Aorta (tissue), 5 donors: ENCODE data around the gene DNMBP. TPM values are rescaled to one million over a fixed set of nuclear protein-coding genes. Genes with fewer than 3 reads are reported as not detected.
A peak's percentile ranks its signal among the peaks of the same experiment; 100 is the strongest.

Experiments
- ATAC-seq: fragments of 200-7000 bp; cut with Tn5 transposase; one replicate; pipeline ENCODE4 v1.9.1; 2022; ENCODE audit warnings: moderate library complexity; ENCODE audit not compliant: low FRiP score
- DNase-seq, 2 donors: peaks; one replicate each; pipeline ENCODE4 v3.0.0-alpha.2; 2020
- H3K27ac ChIP-seq, 2 donors: one replicate each; pipeline ENCODE4 v1.5.1; 2013; ENCODE audit warnings: low read length in 2 of 2, mild to moderate bottlenecking in 2 of 2, moderate library complexity in 2 of 2, control low read depth in 1 of 2, inconsistent platforms in 1 of 2, low read depth in 1 of 2
- H3K27me3 ChIP-seq, 2 donors: one replicate each; pipeline ENCODE4 v1.6.1; 2013; ENCODE audit warnings: control low read depth in 1 of 2, low read length in 1 of 2, mild to moderate bottlenecking in 1 of 2, moderate library complexity in 1 of 2; ENCODE audit not compliant: insufficient read depth in 2 of 2, control insufficient read depth in 1 of 2
- H3K36me3 ChIP-seq, 2 donors: one replicate each; pipeline ENCODE4 v1.6.1; 2013; ENCODE audit warnings: control low read depth in 1 of 2, low read length in 1 of 2, mild to moderate bottlenecking in 1 of 2; ENCODE audit not compliant: insufficient read depth in 2 of 2, control insufficient read depth in 1 of 2
- H3K4me1 ChIP-seq, 2 donors: one replicate each; pipeline ENCODE4 v1.6.1; 2013; ENCODE audit warnings: low read length in 2 of 2, control low read depth in 1 of 2, mild to moderate bottlenecking in 1 of 2, moderate library complexity in 1 of 2; ENCODE audit not compliant: insufficient read depth in 2 of 2, control insufficient read depth in 1 of 2
- H3K4me3 ChIP-seq, 2 donors: one replicate each; pipeline ENCODE4 v1.5.1; 2013; ENCODE audit warnings: low read length in 2 of 2, control low read depth in 1 of 2, mild to moderate bottlenecking in 1 of 2
- H3K9me3 ChIP-seq: one replicate; pipeline ENCODE4 v1.6.1; 2013; ENCODE audit warnings: mild to moderate bottlenecking, low read length; ENCODE audit not compliant: control insufficient read depth
- WGBS, 2 donors: extraction: QIAGEN DNeasy Blood & Tissue Kit; methylation state at CpG; one replicate each; pipeline ENCODE4 v1.1.7; 2013; 5-methylcytosine and 5-hydroxymethylcytosine counted together
- intact Hi-C, 2 donors: fragments of 100-400 bp; cut with DNase I; formaldehyde crosslinking; loops; one replicate each; pipeline versions ENCODE4 v1.14.2 to v1.15.0; 2022
- polyA plus RNA-seq, 2 donors: library from polyadenylated mRNA; stranded (reverse); fragments of 200-250 nt; gene quantifications; one replicate each; pipeline ENCODE4 v1.2.3, GENCODE V29; 2013
- total RNA-seq, 2 donors: library from RNA; stranded (reverse); fragmentation: NEBNext Ultra II Directional; extraction: Animal tissue kit (Norgen Biotek cat#: 25700); gene quantifications; one replicate each; pipeline ENCODE4 v1.2.1, GENCODE V29; 2021
- donor health status: healthy with polysubstance abuse.
- donor health status: Bipolar disorder and iron deficiency.
- donor health status: DM: no; HTN: no; CAD: no.
- donor health status: DM: no; HTN: no; CAD: no.
- donor health status: DM: yes; HTN: yes; CAD: no.

The DNMBP gene
- total and polyA plus RNA-seq, 4 donors = 5.5 to 23.9 (median 11.1) TPM

DNA sequence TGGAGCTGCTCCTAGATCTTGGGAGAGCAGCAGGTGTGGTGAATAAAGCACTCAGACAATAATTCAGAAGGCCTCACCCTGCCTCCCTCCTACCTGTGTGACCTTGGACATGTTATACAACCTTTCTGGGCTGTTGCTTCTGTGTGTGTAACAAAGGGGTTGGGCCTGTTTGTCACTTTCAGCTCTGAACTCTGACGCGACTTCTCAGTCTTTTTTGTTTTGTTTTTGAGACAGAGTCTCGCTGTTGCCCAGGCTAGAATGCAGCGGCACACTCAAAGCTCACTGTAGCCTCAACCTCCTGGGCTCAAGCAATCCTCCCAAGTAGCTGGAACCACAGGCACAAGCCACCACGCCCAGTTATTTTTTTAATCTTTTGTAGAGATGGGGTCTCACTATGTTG, 89.3 kb downstream of the DNMBP start:
- no peak overlapping the region for H3K4me3 ChIP-seq
- H3K27ac ChIP-seq = no peak overlapping the region
- no peaks in the 10 kb centered on the region for H3K27me3 ChIP-seq
- WGBS, 2 donors = 88 to 95% methylated on average over 5 of the region's 5 CpGs
- ATAC-seq = no peak
- H3K4me1 ChIP-seq = no peaks in the 10 kb centered on the region
- intact Hi-C loops = no loop called here
- H3K36me3 ChIP-seq = no peaks in the 10 kb centered on the region
- no peaks in the 10 kb centered on the region for H3K9me3 ChIP-seq
- DNase-seq = no peak

DNA sequence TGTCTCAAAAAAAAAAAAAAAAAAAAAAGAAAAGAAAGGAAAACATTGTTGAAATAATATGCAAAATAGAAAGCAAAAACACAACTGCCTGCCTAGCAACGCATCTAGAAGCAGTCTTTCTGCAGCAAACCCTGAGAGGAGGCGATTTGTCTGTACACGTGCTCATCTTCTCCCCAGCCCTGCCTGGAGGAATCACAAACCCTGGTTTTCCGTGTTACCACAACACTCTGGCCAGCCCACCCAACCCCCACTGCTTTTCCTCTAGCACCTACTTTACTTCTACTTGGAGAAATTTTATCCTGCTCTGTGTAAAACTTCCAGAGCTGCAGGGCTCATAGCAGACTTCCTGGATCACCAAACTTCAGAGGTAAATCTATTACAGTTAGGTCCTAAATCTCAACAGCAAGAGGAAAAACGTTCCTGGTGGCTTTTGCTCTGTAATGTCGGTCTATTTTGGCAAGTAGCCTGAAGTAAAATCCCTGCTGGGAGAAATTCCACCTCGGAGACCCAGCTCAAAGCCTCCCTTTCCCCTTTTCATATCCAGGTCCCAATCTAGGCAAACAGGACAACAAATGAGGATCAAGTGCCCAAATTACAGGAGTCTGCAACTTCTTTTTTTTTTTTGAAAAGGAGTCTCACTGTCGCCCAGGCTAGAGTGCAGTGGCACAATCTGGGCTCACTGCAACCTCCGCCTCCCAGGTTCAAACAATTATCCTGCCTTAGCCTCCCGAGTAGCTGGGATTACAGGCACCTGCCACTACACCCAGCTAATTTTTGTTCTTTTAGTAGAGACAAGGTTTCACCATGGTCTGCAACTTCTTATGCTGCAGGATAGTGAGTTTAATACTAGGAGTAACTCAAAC, 91.6 kb downstream of the DNMBP start:
- no peaks in the 10 kb centered on the region for H3K27me3 ChIP-seq
- peak overlapping the region in 1 of 2 donors; percentile 12 for H3K27ac ChIP-seq
- no peaks in the 10 kb centered on the region for H3K4me1 ChIP-seq
- H3K9me3 ChIP-seq = no peaks in the 10 kb centered on the region
- intact Hi-C loops = loop anchor here in 1 of 2 donors (10.0 kb wide), 1 partner anchor 87 kb away; the partner anchor contains the start of gene DNMBP
- 5 to 6% methylated on average over 10 of the region's 10 CpGs for WGBS, 2 donors
- peak overlapping the region; percentile 10 to 21 for H3K4me3 ChIP-seq
- H3K36me3 ChIP-seq = no peaks in the 10 kb centered on the region
- peak; percentile 51 to 79 for DNase-seq
- ATAC-seq = peak; percentile 48

DNA sequence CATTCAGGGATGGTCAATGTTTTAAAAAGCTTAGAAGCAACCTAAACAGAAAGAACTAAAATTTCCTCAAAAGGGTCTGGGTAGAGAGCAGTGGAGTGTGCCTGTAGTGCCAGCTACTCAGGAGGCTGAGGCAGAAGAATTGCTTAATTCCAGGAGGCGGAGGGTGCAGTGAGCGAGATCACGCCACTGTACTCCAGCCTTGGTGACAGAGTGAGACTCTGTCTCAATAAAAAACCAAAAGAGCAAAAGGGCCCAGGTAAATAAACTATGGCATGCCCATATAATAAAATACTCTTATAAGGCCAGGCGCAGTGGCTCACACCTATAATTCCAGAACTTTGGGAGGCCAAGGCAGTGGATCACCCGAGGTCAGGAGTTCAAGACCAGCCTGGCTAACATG, 93.0 kb downstream of the DNMBP start:
- Histone ChIP-seq H3K36me3 (no peaks in the 10 kb centered on the region), H3K4me3 (no peak overlapping the region), H3K4me1 (peaks cover 0 to 8% of the 10 kb centered on the region in 2 donors), H3K27ac (no peak overlapping the region), H3K9me3 (no peaks in the 10 kb centered on the region), H3K27me3 (no peaks in the 10 kb centered on the region)
- intact Hi-C loops = loop anchor here in 1 of 2 donors (10.0 kb wide), 1 partner anchor 88 kb away; the partner anchor contains the start of gene DNMBP
- no peak for DNase-seq
- no peak for ATAC-seq
- WGBS, 2 donors = 95 to 96% methylated on average over 5 of the region's 5 CpGs

DNA sequence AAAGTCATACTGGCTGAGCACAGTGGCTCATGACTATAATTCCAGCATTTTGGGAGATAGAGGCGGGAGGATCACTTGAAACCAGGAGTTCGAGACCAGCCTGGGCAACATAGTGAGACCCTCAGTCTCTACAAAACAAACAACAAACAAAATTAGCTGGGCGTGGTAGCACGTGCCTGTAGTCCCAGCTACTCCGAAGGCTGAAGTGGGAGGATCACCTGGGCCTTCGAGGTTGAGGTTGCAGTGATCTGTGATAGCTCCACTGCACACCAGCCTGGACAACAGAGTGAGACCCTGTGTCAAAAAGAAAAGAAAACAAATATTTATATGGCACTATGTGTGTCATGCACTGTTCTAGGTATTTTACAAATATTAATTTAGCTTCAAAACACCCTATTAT, 94.3 kb downstream of the DNMBP start:
- DNase-seq (no peak), ATAC-seq (no peak)
- Histone ChIP-seq H3K4me1 (peaks cover 0 to 8% of the 10 kb centered on the region in 2 donors), H3K27me3 (no peaks in the 10 kb centered on the region), H3K27ac (no peak overlapping the region), H3K9me3 (no peaks in the 10 kb centered on the region), H3K4me3 (no peak overlapping the region), H3K36me3 (no peaks in the 10 kb centered on the region)
- WGBS, 2 donors = 97 to 98% methylated on average over 6 of the region's 6 CpGs
- intact Hi-C loops = loop anchor here in 1 of 2 donors (10.0 kb wide), 1 partner anchor 89 kb away; the partner anchor contains the start of gene DNMBP

DNA sequence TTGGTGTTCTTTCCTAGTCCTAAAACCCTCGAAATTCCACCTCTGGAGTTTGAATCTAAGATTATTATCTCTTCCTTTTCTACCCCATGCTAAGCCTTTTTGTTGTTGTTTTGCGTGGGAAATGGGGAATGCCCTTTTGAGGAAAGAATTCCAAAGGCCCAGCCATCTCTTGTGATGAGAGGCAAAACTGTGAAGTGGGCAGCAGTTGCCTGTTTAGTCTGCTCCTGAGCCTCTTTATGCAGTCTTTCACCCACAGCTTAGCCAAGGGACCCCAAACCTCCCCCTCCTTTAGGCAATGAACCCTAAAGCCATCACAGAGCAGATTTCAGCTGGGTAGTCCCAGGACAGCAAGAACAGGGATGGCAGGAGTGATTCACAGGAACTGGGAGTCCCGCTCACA, 95.5 kb downstream of the DNMBP start:
- no peaks in the 10 kb centered on the region for H3K36me3 ChIP-seq
- ATAC-seq (no peak), DNase-seq (no peak)
- peaks cover 0 to 8% of the 10 kb centered on the region in 2 donors for H3K4me1 ChIP-seq
- no peak overlapping the region for H3K27ac ChIP-seq
- H3K9me3 ChIP-seq = no peaks in the 10 kb centered on the region
- intact Hi-C loops = loop anchor here in 1 of 2 donors (10.0 kb wide), 1 partner anchor 91 kb away; the partner anchor contains the start of gene DNMBP
- no peaks in the 10 kb centered on the region for H3K27me3 ChIP-seq
- 74 to 76% methylated on average over 3 of the region's 3 CpGs for WGBS, 2 donors
- H3K4me3 ChIP-seq = no peak overlapping the region

DNA sequence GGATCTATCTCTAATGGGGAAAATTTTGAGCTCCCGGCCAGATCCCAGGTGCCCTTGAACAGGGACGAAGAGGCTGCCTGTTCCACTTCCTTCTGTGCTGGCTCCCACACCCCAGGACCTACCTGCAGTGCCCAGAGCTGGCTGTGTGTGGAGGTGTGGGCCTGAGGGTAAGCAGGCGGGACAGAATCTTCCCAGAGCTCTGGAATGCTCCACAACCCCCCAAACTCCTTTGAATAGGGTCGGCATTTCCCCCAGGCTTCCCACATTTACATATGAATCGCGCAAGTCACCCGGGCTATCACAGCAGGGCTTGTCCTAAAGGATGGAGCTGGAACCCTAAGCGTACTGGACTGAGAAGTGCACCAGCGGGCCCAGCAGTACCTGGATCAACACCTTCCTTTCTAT, 95.9 kb downstream of the DNMBP start:
- H3K4me3 ChIP-seq = no peak overlapping the region
- no peak for ATAC-seq
- intact Hi-C loops = loop anchor here in 1 of 2 donors (10.0 kb wide), 1 partner anchor 91 kb away; the partner anchor contains the start of gene DNMBP
- no peaks in the 10 kb centered on the region for H3K27me3 ChIP-seq
- H3K9me3 ChIP-seq = no peaks in the 10 kb centered on the region
- peaks cover 0 to 8% of the 10 kb centered on the region in 2 donors for H3K4me1 ChIP-seq
- DNase-seq = no peak
- no peak overlapping the region for H3K27ac ChIP-seq
- H3K36me3 ChIP-seq = no peaks in the 10 kb centered on the region
- 62 to 63% methylated on average over 9 of the region's 9 CpGs for WGBS, 2 donors

DNA sequence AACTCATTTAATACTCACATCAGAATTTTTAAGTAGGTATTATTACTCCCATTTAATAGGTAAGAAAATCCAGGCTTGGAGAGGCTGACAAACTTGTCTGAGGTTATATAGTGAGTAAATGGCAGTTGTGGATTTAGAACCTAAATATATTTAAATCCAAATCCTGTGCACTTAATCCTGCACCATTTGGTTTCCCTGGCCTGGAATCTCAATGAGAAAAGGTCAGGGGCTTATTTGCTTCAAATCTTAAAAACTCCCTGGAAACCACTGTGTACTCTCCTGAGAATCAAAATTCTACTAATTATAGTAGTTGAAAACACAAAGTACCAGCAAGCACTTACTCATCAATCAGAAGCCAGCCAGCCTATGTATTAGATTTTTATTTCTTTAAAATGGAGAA, 97.7 kb downstream of the DNMBP start:
- peaks cover 0 to 8% of the 10 kb centered on the region in 2 donors for H3K4me1 ChIP-seq
- ATAC-seq (no peak), DNase-seq (no peak)
- no peaks in the 10 kb centered on the region for H3K9me3 ChIP-seq
- H3K4me3 ChIP-seq = no peak overlapping the region
- H3K36me3 ChIP-seq = peaks cover 0 to 5% of the 10 kb centered on the region in 2 donors
- intact Hi-C loops = loop anchor here in 1 of 2 donors (10.0 kb wide), 1 partner anchor 93 kb away; the partner anchor contains the start of gene DNMBP
- no peak overlapping the region for H3K27ac ChIP-seq
- H3K27me3 ChIP-seq = no peaks in the 10 kb centered on the region

DNA sequence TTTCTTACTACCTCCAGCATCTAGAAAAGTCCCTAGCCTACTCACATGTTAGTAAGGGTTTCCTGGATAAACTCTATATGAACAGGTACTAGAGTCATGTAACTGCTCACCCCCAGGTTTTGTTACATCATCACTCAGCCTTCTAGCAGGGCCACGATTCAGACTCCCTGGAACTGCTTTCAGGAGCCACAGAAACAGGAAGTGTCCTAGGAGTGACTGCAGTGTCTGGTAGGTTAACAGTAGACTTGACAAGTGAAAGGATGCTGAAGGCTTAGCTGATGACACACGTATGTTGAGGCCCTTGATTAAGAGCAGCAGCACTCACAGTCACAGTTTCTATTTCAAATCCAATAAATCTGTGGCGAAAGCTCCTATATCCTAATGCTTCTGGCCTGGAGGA, 101.2 kb downstream of the DNMBP start:
- H3K36me3 ChIP-seq = peaks cover 0 to 5% of the 10 kb centered on the region in 2 donors
- ATAC-seq (no peak), DNase-seq (no peak)
- intact Hi-C loops = no loop called here
- H3K27ac ChIP-seq = no peak overlapping the region
- H3K4me3 ChIP-seq = no peak overlapping the region
- H3K27me3 ChIP-seq = no peaks in the 10 kb centered on the region
- peaks cover 0 to 8% of the 10 kb centered on the region in 2 donors for H3K4me1 ChIP-seq
- no peaks in the 10 kb centered on the region for H3K9me3 ChIP-seq
- 80 to 82% methylated on average over 3 of the region's 3 CpGs for WGBS, 2 donors

DNA sequence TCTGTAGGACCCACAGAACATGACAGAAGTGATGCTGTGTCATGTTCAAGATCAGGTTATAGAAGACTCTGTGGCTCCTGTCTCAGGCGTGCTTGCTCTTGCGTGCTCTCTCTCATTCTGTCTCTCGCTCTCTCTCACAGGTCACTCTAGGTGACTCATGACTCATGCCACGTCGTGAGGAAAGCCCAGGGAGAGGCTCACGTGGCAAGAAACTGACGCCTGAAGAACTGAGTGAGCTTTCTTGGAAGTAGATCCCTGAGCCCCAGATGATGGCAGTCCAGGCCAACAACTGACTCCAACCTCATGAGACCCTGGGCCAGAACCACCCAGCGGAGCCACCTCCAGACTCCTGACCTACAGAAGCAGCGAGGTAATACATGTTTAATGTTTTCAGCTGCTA, 103.3 kb downstream of the DNMBP start:
- Histone ChIP-seq H3K36me3 (peaks cover 0 to 5% of the 10 kb centered on the region in 2 donors), H3K27me3 (no peaks in the 10 kb centered on the region), H3K4me3 (no peak overlapping the region), H3K4me1 (no peaks in the 10 kb centered on the region), H3K27ac (no peak overlapping the region), H3K9me3 (no peaks in the 10 kb centered on the region)
- peak in 1 of 2 donors; percentile 56 for DNase-seq
- no peak for ATAC-seq
- WGBS, 2 donors = 65 to 75% methylated on average over 9 of the region's 9 CpGs
- intact Hi-C loops = no loop called here
